Endodermal cell (in vitro differentiated cells): ENCODE results near the gene ZBTB20. TPM values are rescaled to one million over a fixed set of nuclear protein-coding genes. Genes with fewer than 3 reads are reported as not detected.

Experiments used
- DNase-seq: peaks from one replicate; pipeline ENCODE4 v3.0.0-alpha.2; 2017
- H3K27ac ChIP-seq: 2 replicates; pipeline ENCODE4 v1.5.1; 2013; ENCODE audit warnings: mild to moderate bottlenecking, low read depth, low read length, moderate library complexity
- H3K27me3 ChIP-seq: 2 replicates; pipeline ENCODE4 v1.6.1; 2013; ENCODE audit warnings: mild to moderate bottlenecking, low read length, moderate library complexity; ENCODE audit not compliant: insufficient read depth, control insufficient read depth, poor library complexity, severe bottlenecking
- H3K36me3 ChIP-seq: 2 replicates; pipeline ENCODE4 v1.7.0; 2013; ENCODE audit warnings: mild to moderate bottlenecking, low read length, moderate library complexity; ENCODE audit not compliant: control insufficient read depth, insufficient read depth
- H3K4me1 ChIP-seq: one replicate; pipeline ENCODE4 v1.7.0; 2013; ENCODE audit warnings: low read length; ENCODE audit not compliant: control insufficient read depth, insufficient read depth
- H3K4me3 ChIP-seq: 2 replicates; pipeline ENCODE4 v1.5.1; 2013; ENCODE audit warnings: mild to moderate bottlenecking, low read length, moderate library complexity
- H3K9ac ChIP-seq: 2 replicates; pipeline ENCODE4 v1.6.1; 2013; ENCODE audit warnings: mild to moderate bottlenecking, low read length, moderate library complexity; ENCODE audit not compliant: poor library complexity, severe bottlenecking; ENCODE audit errors: extremely low read depth
- H3K9me3 ChIP-seq: 2 replicates; pipeline ENCODE4 v1.6.1; 2013; ENCODE audit warnings: mild to moderate bottlenecking, low read length, moderate library complexity; ENCODE audit not compliant: control insufficient read depth
- H3K27ac Mint-ChIP-seq: 2 replicates; pipeline ENCODE4 v1.8.0; 2020; ENCODE audit warnings: mixed read lengths
- H3K27me3 Mint-ChIP-seq: 2 replicates; pipeline ENCODE4 v1.8.0; 2021; ENCODE audit warnings: mild to moderate bottlenecking, mixed read lengths; ENCODE audit not compliant: insufficient read depth
- H3K36me3 Mint-ChIP-seq: 2 replicates; pipeline ENCODE4 v1.8.0; 2020; ENCODE audit warnings: low read depth, mixed read lengths
- H3K4me1 Mint-ChIP-seq: 2 replicates; pipeline ENCODE4 v1.8.0; 2020; ENCODE audit warnings: mixed read lengths
- H3K4me3 Mint-ChIP-seq: 2 replicates; pipeline ENCODE4 v1.8.0; 2020; ENCODE audit warnings: mild to moderate bottlenecking, moderate library complexity, mixed read lengths
- H3K9me3 Mint-ChIP-seq: 2 replicates; pipeline ENCODE4 v1.8.0; 2020; ENCODE audit warnings: mild to moderate bottlenecking, mixed read lengths
- CTCF ChIP-seq: fragments of 200-600 bp; sonication (generic); conservative IDR thresholded peaks from 2 replicates; pipeline ENCODE4 v1.5.0; 2021; ENCODE audit warnings: antibody characterized with exemption, mild to moderate bottlenecking
- WGBS, 2 experiments: methylation state at CpG; one replicate each; pipeline versions ENCODE4 v1.1.5 to v1.1.7; 2013; ENCODE audit warnings: missing lambda C conversion rate in 2 of 2, mixed read lengths in 1 of 2; ENCODE audit not compliant: insufficient coverage in 1 of 2, insufficient read length in 1 of 2; 5-methylcytosine and 5-hydroxymethylcytosine counted together
- total RNA-seq, 2 donors: library from RNA; stranded (reverse); fragmentation: NEBNext Ultra II Directional in 1 of 2; extraction: Animal tissue kit (Norgen Biotek cat#: 25700) in 1 of 2; gene quantifications; 2 replicates in 1 of 2; 3 replicates in 1 of 2; pipeline ENCODE4 v1.2.1, GENCODE V29; 2021

The ZBTB20 gene
- total RNA-seq, 2 donors from 2014 or later = 1.6 to 2.9 TPM

- Histone ChIP-seq H3K36me3 (no peaks in the 10 kb centered on the region), H3K4me3 (no peak overlapping the region), H3K9ac (no peak overlapping the region), H3K27ac (no peak overlapping the region), H3K9me3 (no peaks in the 10 kb centered on the region), H3K4me1 (no peaks in the 10 kb centered on the region), H3K27me3 (no peaks in the 10 kb centered on the region)
- 84 to 90% methylated on average over 3 to 5 of the region's 5 CpGs for WGBS, 2 experiments
- Mint-ChIP-seq H3K27ac (no peak overlapping the region), H3K9me3 (no peaks in the 10 kb centered on the region), H3K27me3 (no peaks in the 10 kb centered on the region), H3K36me3 (no peaks in the 10 kb centered on the region), H3K4me1 (no peaks in the 10 kb centered on the region), H3K4me3 (no peak overlapping the region)
- no peak for DNase-seq
- no peak for TF ChIP-seq CTCF
These were observed 719.0 kb downstream of the ZBTB20 start for GRCh38 chr3:114428044-114428595.

GRCh38 chr3:114427285-114428043 is 719.6 kb downstream of the ZBTB20 start:
- H3K27me3 ChIP-seq = no peaks in the 10 kb centered on the region
- H3K9ac ChIP-seq = no peak overlapping the region
- no peak for TF ChIP-seq CTCF
- Mint-ChIP-seq H3K4me3 (no peak overlapping the region), H3K27me3 (no peaks in the 10 kb centered on the region), H3K36me3 (no peaks in the 10 kb centered on the region), H3K4me1 (no peaks in the 10 kb centered on the region), H3K27ac (no peak overlapping the region), H3K9me3 (no peaks in the 10 kb centered on the region)
- 63 to 85% methylated on average over 3 to 8 of the region's 8 CpGs for WGBS, 2 experiments
- no peak for DNase-seq
- H3K4me1 ChIP-seq = no peaks in the 10 kb centered on the region
- no peak overlapping the region for H3K4me3 ChIP-seq
- no peaks in the 10 kb centered on the region for H3K9me3 ChIP-seq
- H3K36me3 ChIP-seq = no peaks in the 10 kb centered on the region
- no peak overlapping the region for H3K27ac ChIP-seq

GRCh38 chr3:114424337-114424736 is 722.8 kb downstream of the ZBTB20 start:
- Mint-ChIP-seq H3K4me3 (no peak overlapping the region), H3K36me3 (no peaks in the 10 kb centered on the region), H3K27me3 (no peaks in the 10 kb centered on the region), H3K9me3 (no peaks in the 10 kb centered on the region), H3K4me1 (no peaks in the 10 kb centered on the region), H3K27ac (no peak overlapping the region)
- Histone ChIP-seq H3K27ac (no peak overlapping the region), H3K27me3 (no peaks in the 10 kb centered on the region), H3K4me1 (no peaks in the 10 kb centered on the region), H3K4me3 (no peak overlapping the region), H3K9me3 (no peaks in the 10 kb centered on the region), H3K9ac (no peak overlapping the region), H3K36me3 (no peaks in the 10 kb centered on the region)
- 78 to 83% methylated on average over 8 of the region's 8 CpGs for WGBS, 2 experiments
- no peak for TF ChIP-seq CTCF
- no peak for DNase-seq
